ENCODE measurements around the gene C3orf49. TPM values are rescaled to one million over a fixed set of nuclear protein-coding genes. Genes with fewer than 3 reads are reported as not detected.

C3orf49 gene
- total RNA-seq, 1 donor from 2014 or later, result not detected

- intact Hi-C loops (cut with micrococcal nuclease), result no loop called here
- Mint-ChIP-seq H3K4me3 (no peak overlapping the region), H3K4me1 (peaks cover 65% of the 10 kb centered on the region), H3K9me3 (no peaks in the 10 kb centered on the region), H3K27me3 (no peaks in the 10 kb centered on the region), H3K27ac (no peak overlapping the region), H3K36me3 (ENCODE audit: low read depth) (peaks cover 14% of the 10 kb centered on the region)
- no peak for DNase-seq
- CTCF ChIA-PET, result no interaction called here
- TF ChIP-seq, protein P1, sequence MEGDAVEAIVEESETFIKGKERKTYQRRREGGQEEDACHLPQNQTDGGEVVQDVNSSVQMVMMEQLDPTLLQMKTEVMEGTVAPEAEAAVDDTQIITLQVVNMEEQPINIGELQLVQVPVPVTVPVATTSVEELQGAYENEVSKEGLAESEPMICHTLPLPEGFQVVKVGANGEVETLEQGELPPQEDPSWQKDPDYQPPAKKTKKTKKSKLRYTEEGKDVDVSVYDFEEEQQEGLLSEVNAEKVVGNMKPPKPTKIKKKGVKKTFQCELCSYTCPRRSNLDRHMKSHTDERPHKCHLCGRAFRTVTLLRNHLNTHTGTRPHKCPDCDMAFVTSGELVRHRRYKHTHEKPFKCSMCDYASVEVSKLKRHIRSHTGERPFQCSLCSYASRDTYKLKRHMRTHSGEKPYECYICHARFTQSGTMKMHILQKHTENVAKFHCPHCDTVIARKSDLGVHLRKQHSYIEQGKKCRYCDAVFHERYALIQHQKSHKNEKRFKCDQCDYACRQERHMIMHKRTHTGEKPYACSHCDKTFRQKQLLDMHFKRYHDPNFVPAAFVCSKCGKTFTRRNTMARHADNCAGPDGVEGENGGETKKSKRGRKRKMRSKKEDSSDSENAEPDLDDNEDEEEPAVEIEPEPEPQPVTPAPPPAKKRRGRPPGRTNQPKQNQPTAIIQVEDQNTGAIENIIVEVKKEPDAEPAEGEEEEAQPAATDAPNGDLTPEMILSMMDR (IDR thresholded peaks at IDR 0.05), result no peak
- ATAC-seq (ENCODE audit: low read depth), result no peak
- POLR2A ChIA-PET, result interaction anchor here (1.1 kb wide), 1 partner anchor 8 kb away, joined by 3 read pairs; no protein-coding TSS in a partner anchor
These were observed 57.2 kb downstream of the C3orf49 start for GRCh38 chr3:63876260-63876659.

DNA sequence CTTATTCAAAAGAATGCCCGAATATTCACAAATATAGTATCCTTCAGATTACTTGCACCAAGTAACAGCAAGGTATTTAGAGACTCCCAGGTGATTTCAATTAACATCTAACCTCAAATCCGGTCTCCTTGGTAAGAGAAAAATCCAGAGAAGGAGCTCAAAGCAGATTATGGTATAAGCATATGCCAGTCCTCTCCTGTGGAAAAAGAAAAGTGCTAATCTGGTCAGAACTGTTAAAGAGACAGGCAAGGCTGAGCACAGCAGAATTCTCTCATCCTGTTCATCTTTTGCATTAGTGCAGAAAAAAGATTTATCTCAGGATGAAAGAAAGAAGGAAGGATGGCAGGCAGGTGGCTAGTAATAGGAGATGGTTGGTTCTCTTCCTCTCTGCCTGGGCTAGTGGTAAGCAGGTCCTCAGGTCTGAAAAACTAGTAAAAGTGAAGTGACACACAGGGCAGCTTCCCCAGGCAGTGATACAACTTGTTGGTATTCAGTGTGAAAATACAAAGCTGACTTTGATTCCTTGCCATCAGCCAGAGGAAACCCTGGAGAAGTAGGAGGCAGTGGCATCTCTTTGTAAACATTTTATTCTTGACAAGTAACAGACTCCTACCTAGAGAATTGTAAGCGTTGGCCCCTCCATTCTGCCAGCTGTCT lies 58.8 kb downstream of the C3orf49 start:
- no peak overlapping the region for H3K4me3 Mint-ChIP-seq
- H3K27me3 Mint-ChIP-seq, result no peaks in the 10 kb centered on the region
- H3K4me1 Mint-ChIP-seq, result peaks cover 63% of the 10 kb centered on the region
- TF ChIP-seq, protein P1 (IDR thresholded peaks at IDR 0.05), result no peak
- H3K27ac Mint-ChIP-seq, result no peak overlapping the region
- no peak for DNase-seq
- ATAC-seq (ENCODE audit: low read depth), result no peak
- POLR2A ChIA-PET, result no interaction called here
- intact Hi-C loops (cut with micrococcal nuclease), result no loop called here
- CTCF ChIA-PET, result no interaction called here
- no peaks in the 10 kb centered on the region for H3K9me3 Mint-ChIP-seq
- peaks cover 14% of the 10 kb centered on the region for H3K36me3 Mint-ChIP-seq (ENCODE audit: low read depth)

- Mint-ChIP-seq H3K27me3 (no peaks in the 10 kb centered on the region), H3K4me1 (peaks cover 64% of the 10 kb centered on the region), H3K4me3 (no peak overlapping the region), H3K27ac (peak overlapping the region; percentile 50), H3K9me3 (no peaks in the 10 kb centered on the region), H3K36me3 (ENCODE audit: low read depth) (peaks cover 14% of the 10 kb centered on the region)
- CTCF ChIA-PET, result no interaction called here
- intact Hi-C loops (cut with micrococcal nuclease), result no loop called here
- no peak for ATAC-seq (ENCODE audit: low read depth)
- DNase-seq, result no peak
- TF ChIP-seq, protein P1 (IDR thresholded peaks at IDR 0.05), result no peak
- POLR2A ChIA-PET, result interaction anchor here (0.6 kb wide), 1 partner anchor 451 kb away, joined by 7 read pairs; no protein-coding TSS in a partner anchor
These were observed 59.4 kb downstream of the C3orf49 start for GRCh38 chr3:63878394-63879060.

GRCh38 chr3:63880653-63881052 lies 61.6 kb downstream of the C3orf49 start:
- POLR2A ChIA-PET, result no interaction called here
- TF ChIP-seq, protein P1 (IDR thresholded peaks at IDR 0.05), result no peak
- no peak for DNase-seq
- Mint-ChIP-seq H3K27ac (no peak overlapping the region), H3K4me3 (no peak overlapping the region), H3K27me3 (no peaks in the 10 kb centered on the region), H3K36me3 (ENCODE audit: low read depth) (peaks cover 11% of the 10 kb centered on the region), H3K9me3 (no peaks in the 10 kb centered on the region), H3K4me1 (peaks cover 54% of the 10 kb centered on the region)
- intact Hi-C loops (cut with micrococcal nuclease), result no loop called here
- ATAC-seq (ENCODE audit: low read depth), result no peak
- CTCF ChIA-PET, result no interaction called here

DNA sequence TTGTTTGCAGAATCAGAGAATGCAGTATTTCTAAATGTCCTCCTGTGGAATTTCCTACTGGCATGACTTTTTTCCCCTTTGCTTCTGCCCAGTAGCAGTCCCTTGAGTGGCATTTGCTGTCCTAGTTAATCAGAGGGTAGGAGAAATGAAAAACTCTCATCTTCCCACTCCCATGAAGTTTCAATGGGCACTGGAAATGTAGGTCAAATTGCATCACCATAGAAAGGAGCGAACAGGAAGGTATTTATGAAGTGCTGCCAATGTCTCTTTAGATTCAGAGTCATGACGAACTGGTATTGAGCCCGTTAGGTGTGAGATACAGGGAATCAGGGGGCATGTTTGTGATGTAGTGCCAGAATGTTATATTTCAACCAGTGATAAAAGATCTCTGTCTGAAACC lies 67.8 kb downstream of the C3orf49 start:
- H3K27ac Mint-ChIP-seq, result no peak overlapping the region
- TF ChIP-seq, protein P1 (IDR thresholded peaks at IDR 0.05), result no peak
- ATAC-seq (ENCODE audit: low read depth) (no peak), DNase-seq (no peak)
- H3K36me3 Mint-ChIP-seq (ENCODE audit: low read depth), result peaks cover 23% of the 10 kb centered on the region
- ChIA-PET POLR2A (no interaction called here), CTCF (no interaction called here)
- peaks cover 29% of the 10 kb centered on the region for H3K4me1 Mint-ChIP-seq
- H3K27me3 Mint-ChIP-seq, result no peaks in the 10 kb centered on the region
- intact Hi-C loops (cut with micrococcal nuclease), result no loop called here
- H3K9me3 Mint-ChIP-seq, result no peaks in the 10 kb centered on the region
- no peak overlapping the region for H3K4me3 Mint-ChIP-seq

All from activated B cell treated with CpG ODN at 0.5 μM for 24 hours (primary cell).